ENCODE measurements around the gene CDC42SE1.

The CDC42SE1 gene

DNA sequence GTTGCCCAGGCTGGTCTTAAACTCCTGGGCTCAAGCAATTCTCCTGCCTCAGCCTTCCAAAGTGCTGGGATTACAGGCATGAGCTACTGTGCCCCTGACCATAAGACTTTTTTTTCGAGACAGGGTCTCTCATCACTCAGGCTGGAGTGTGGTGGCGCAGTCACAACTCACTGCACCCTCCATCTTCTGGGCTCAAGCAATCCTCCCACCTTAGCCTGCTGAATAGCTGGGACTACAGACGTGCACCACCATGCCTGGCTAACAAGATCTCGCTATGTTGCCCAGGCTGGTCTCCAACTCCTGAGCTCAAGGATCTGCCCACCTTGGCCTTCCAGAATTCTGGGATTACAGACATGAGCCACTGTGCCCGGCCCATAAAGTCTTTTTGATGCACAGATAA lies 10.0 kb downstream of the CDC42SE1 start:
- H3K9ac ChIP-seq: no peak overlapping the region
- no peaks in the 10 kb centered on the region for H3K27me3 ChIP-seq (ENCODE audit: control insufficient read depth, insufficient read depth, low read length)
- H3K4me2 ChIP-seq (ENCODE audit: low read length): no peak overlapping the region
- no peak overlapping the region for H3K4me3 ChIP-seq (ENCODE audit: low read depth, low read length)
- TF ChIP-seq, protein P1, sequence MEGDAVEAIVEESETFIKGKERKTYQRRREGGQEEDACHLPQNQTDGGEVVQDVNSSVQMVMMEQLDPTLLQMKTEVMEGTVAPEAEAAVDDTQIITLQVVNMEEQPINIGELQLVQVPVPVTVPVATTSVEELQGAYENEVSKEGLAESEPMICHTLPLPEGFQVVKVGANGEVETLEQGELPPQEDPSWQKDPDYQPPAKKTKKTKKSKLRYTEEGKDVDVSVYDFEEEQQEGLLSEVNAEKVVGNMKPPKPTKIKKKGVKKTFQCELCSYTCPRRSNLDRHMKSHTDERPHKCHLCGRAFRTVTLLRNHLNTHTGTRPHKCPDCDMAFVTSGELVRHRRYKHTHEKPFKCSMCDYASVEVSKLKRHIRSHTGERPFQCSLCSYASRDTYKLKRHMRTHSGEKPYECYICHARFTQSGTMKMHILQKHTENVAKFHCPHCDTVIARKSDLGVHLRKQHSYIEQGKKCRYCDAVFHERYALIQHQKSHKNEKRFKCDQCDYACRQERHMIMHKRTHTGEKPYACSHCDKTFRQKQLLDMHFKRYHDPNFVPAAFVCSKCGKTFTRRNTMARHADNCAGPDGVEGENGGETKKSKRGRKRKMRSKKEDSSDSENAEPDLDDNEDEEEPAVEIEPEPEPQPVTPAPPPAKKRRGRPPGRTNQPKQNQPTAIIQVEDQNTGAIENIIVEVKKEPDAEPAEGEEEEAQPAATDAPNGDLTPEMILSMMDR (IDR thresholded peaks at IDR 0.05): no peak
- H3K4me1 ChIP-seq: peaks cover 4% of the 10 kb centered on the region
- no peaks in the 10 kb centered on the region for H3K9me3 ChIP-seq (ENCODE audit: control insufficient read depth, low read length)
- no peak overlapping the region for H3K27ac ChIP-seq
- no peaks in the 10 kb centered on the region for H3K79me2 ChIP-seq
- H2AFZ ChIP-seq: no peak overlapping the region
- H3K36me3 ChIP-seq (ENCODE audit: control insufficient read depth, insufficient read depth, low read length): no peaks in the 10 kb centered on the region

DNA sequence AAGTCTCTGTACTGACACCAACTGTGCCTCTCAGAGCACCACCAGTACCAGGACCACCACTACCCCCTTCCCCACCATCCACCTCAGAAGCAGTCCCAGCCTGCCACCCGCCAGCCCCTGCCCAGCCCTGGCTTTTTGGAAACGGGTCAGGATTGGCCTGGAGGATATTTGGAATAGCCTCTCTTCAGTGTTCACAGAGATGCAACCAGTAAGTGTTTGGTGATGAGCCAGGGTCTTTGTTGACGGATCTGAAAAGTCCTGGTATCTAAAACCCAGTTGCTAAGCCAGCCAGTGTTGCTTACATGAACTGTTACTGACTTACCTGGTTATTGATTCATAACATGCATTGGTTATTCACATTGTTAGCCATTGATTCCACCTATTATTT lies 10.8 kb downstream of the CDC42SE1 start:
- H3K27ac ChIP-seq: peak overlapping the region; percentile 89
- H3K4me1 ChIP-seq: peaks cover 4% of the 10 kb centered on the region
- no peaks in the 10 kb centered on the region for H3K27me3 ChIP-seq (ENCODE audit: control insufficient read depth, insufficient read depth, low read length)
- TF ChIP-seq, protein P1 (IDR thresholded peaks at IDR 0.05): no peak
- H3K4me3 ChIP-seq (ENCODE audit: low read depth, low read length): peak overlapping the region; percentile 82
- no peaks in the 10 kb centered on the region for H3K79me2 ChIP-seq
- no peaks in the 10 kb centered on the region for H3K36me3 ChIP-seq (ENCODE audit: control insufficient read depth, insufficient read depth, low read length)
- H3K4me2 ChIP-seq (ENCODE audit: low read length): peak overlapping the region; percentile 96
- no peak overlapping the region for H3K9ac ChIP-seq
- peak overlapping the region; percentile 91 for H2AFZ ChIP-seq
- no peaks in the 10 kb centered on the region for H3K9me3 ChIP-seq (ENCODE audit: control insufficient read depth, low read length)

DNA sequence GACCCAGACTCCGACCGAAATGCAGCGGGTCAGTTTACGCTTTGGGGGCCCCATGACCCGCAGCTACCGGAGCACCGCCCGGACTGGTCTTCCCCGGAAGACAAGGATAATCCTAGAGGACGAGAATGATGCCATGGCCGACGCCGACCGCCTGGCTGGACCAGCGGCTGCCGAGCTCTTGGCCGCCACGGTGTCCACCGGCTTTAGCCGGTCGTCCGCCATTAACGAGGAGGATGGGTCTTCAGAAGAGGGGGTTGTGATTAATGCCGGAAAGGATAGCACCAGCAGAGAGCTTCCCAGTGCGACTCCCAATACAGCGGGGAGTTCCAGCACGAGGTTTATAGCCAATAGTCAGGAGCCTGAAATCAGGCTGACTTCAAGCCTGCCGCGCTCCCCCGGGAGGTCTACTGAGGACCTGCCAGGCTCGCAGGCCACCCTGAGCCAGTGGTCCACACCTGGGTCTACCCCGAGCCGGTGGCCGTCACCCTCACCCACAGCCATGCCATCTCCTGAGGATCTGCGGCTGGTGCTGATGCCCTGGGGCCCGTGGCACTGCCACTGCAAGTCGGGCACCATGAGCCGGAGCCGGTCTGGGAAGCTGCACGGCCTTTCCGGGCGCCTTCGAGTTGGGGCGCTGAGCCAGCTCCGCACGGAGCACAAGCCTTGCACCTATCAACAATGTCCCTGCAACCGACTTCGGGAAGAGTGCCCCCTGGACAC lies 11.3 kb downstream of the CDC42SE1 start:
- TF ChIP-seq, protein P1 (IDR thresholded peaks at IDR 0.05): peak; percentile 40
- no peaks in the 10 kb centered on the region for H3K27me3 ChIP-seq (ENCODE audit: control insufficient read depth, insufficient read depth, low read length)
- H3K9me3 ChIP-seq (ENCODE audit: control insufficient read depth, low read length): no peaks in the 10 kb centered on the region
- peak overlapping the region; percentile 89 for H3K27ac ChIP-seq
- H3K79me2 ChIP-seq: no peaks in the 10 kb centered on the region
- peak overlapping the region; percentile 82 for H3K4me3 ChIP-seq (ENCODE audit: low read depth, low read length)
- H3K4me2 ChIP-seq (ENCODE audit: low read length): peak overlapping the region; percentile 96
- H3K4me1 ChIP-seq: peaks cover 4% of the 10 kb centered on the region
- H2AFZ ChIP-seq: peak overlapping the region; percentile 91
- H3K36me3 ChIP-seq (ENCODE audit: control insufficient read depth, insufficient read depth, low read length): no peaks in the 10 kb centered on the region
- peak overlapping the region; percentile 49 for H3K9ac ChIP-seq

DNA sequence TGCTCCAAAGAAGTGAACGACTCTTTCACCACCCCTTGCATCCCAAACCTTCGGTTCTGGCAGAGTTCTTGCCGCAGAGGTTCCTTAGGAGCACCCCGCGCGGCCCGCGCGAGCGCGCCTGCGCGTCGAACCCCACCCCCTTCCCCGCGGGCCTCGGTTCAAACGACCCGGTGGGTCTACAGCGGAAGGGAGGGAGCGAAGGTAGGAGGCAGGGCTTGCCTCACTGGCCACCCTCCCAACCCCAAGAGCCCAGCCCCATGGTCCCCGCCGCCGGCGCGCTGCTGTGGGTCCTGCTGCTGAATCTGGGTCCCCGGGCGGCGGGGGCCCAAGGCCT lies 11.9 kb downstream of the CDC42SE1 start, which contains the start of gene C1orf56:
C1orf56 (plus strand) TSS at position 161 of the 334 bp plus-strand sequence; CDS start at position 258, 97 bp downstream.
- H3K4me2 ChIP-seq (ENCODE audit: low read length): peak within 1 kb of the TSS; percentile 96
- H3K36me3 ChIP-seq (ENCODE audit: control insufficient read depth, insufficient read depth, low read length): no peaks in the 10 kb centered on the region
- no peaks in the 10 kb centered on the region for H3K9me3 ChIP-seq (ENCODE audit: control insufficient read depth, low read length)
- no peaks in the 10 kb centered on the region for H3K27me3 ChIP-seq (ENCODE audit: control insufficient read depth, insufficient read depth, low read length)
- TF ChIP-seq, protein P1 (IDR thresholded peaks at IDR 0.05): no peak
- H2AFZ ChIP-seq: peak within 1 kb of the TSS; percentile 91
- peak within 1 kb of the TSS; percentile 49 for H3K9ac ChIP-seq
- peaks cover 4% of the 10 kb centered on the region for H3K4me1 ChIP-seq
- H3K4me3 ChIP-seq (ENCODE audit: low read depth, low read length): peak within 1 kb of the TSS; percentile 82
- H3K27ac ChIP-seq: peak within 1 kb of the TSS; percentile 89
- H3K79me2 ChIP-seq: no peaks in the 10 kb centered on the region

DNA sequence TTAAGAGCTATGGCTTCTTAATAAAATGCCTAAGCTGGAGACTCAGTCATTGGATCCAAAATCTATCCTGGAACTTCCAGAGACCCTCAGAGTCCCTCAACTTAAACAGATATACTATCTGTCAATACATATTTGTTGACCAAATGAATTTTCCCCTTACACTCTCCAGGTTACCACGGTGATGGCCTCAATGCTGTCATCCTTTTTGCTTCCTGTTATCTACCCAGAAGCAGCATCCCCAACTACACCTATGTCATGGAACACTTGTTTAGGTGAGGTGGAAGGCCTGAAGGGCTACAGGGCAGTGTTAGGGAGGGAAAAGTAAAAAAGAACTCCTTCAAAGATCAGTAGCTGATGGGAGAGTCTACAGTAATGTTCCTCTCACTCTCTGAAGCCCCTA lies 16.3 kb downstream of the CDC42SE1 start:
- Histone ChIP-seq H2AFZ (no peak overlapping the region), H3K27ac (no peak overlapping the region), H3K79me2 (no peaks in the 10 kb centered on the region), H3K36me3 (ENCODE audit: control insufficient read depth, insufficient read depth, low read length) (no peaks in the 10 kb centered on the region), H3K4me1 (no peaks in the 10 kb centered on the region), H3K27me3 (ENCODE audit: control insufficient read depth, insufficient read depth, low read length) (no peaks in the 10 kb centered on the region), H3K9ac (no peak overlapping the region), H3K9me3 (ENCODE audit: control insufficient read depth, low read length) (no peaks in the 10 kb centered on the region), H3K4me3 (ENCODE audit: low read depth, low read length) (no peak overlapping the region), H3K4me2 (ENCODE audit: low read length) (no peak overlapping the region)
- TF ChIP-seq, protein P1 (IDR thresholded peaks at IDR 0.05): no peak
